Activated B cell treated with CpG ODN at 0.5 μM for 24 hours (primary cell): ENCODE measurements around the gene OTUD7B. TPM values are rescaled to one million over a fixed set of nuclear protein-coding genes. Genes with fewer than 3 reads are reported as not detected.
A peak's percentile ranks its signal among the peaks of the same experiment; 100 is the strongest.

Experiments used
- ATAC-seq: fragments of 200-7000 bp; cut with Tn5 transposase; one replicate; pipeline ENCODE4 v1.10.0; 2021; ENCODE audit warnings: low read depth, mild to moderate bottlenecking, moderate library complexity
- CTCF ChIA-PET: fragments of 350-600 bp; sonication (Branson Sonifier 250); formaldehyde crosslinking; loops from one replicate; lab custom pipeline; 2021; ENCODE audit warnings: antibody characterized with exemption; lab: Charles Lee
- POLR2A ChIA-PET: fragments of 350-600 bp; sonication (Branson Sonifier 250); formaldehyde crosslinking; loops from one replicate; lab custom pipeline; 2021; ENCODE audit warnings: antibody characterized with exemption; lab: Charles Lee
- DNase-seq: peaks from one replicate; pipeline ENCODE4 v3.0.0; 2022
- H3K27ac Mint-ChIP-seq: one replicate; pipeline ENCODE4 v1.8.0; 2020; ENCODE audit warnings: mixed read lengths
- H3K27me3 Mint-ChIP-seq: one replicate; pipeline ENCODE4 v1.8.0; 2021; ENCODE audit warnings: mixed read lengths
- H3K36me3 Mint-ChIP-seq: one replicate; pipeline ENCODE4 v1.8.0; 2021; ENCODE audit warnings: low read depth, mixed read lengths
- H3K4me1 Mint-ChIP-seq: one replicate; pipeline ENCODE4 v1.8.0; 2021; ENCODE audit warnings: mixed read lengths
- H3K4me3 Mint-ChIP-seq: one replicate; pipeline ENCODE4 v1.8.0; 2020; ENCODE audit warnings: mild to moderate bottlenecking, mixed read lengths
- H3K9me3 Mint-ChIP-seq: one replicate; pipeline ENCODE4 v1.8.0; 2020; ENCODE audit warnings: mixed read lengths
- intact Hi-C: fragments of 100-400 bp; cut with micrococcal nuclease; formaldehyde crosslinking; loops from one replicate; pipeline ENCODE4 v1.15.1; 2024
- total RNA-seq: library from RNA; stranded (reverse); gene quantifications from 2 replicates; pipeline ENCODE4 v1.2.3, GENCODE V29; 2022
- TF ChIP-seq, protein P1 (sequence below): fragments of 200-600 bp; IDR thresholded peaks from one replicate; pipeline ENCODE4 v1.8.0; 2022; ENCODE audit warnings: antibody characterized with exemption, mild to moderate bottlenecking

The OTUD7B gene
- total RNA-seq, 1 donor from 2014 or later: 4.3 TPM

DNA sequence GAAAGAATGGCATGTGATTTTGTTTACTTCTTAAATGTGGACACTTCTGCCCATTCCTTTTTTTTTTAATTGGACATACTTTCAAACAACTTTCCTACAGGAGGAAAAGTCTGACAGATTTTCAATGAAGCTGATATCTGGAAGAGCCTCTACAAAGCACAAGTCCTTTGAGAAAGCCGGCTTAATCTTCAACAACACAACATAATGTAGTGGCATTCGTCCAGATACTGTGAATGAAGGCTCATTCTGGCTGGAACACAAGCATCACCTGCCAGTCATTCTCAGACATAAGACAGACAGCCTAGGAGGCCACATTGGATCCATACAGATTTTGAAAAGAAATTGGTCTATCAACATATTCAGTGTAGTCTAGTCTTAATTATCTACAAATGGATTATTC lies 4.9 kb downstream of the OTUD7B start:
- peaks cover 3% of the 10 kb centered on the region for H3K36me3 Mint-ChIP-seq
- DNase-seq (no peak), ATAC-seq (no peak)
- intact Hi-C loops: no loop called here
- H3K4me3 Mint-ChIP-seq: no peak overlapping the region
- ChIA-PET CTCF (no interaction called here), POLR2A (interaction anchor here (0.5 to 0.6 kb wide), 2 partner anchors 8 to 11 kb away, joined by 3 to 7 read pairs; no protein-coding TSS in a partner anchor)
- no peak overlapping the region for H3K27ac Mint-ChIP-seq
- TF ChIP-seq, protein P1, sequence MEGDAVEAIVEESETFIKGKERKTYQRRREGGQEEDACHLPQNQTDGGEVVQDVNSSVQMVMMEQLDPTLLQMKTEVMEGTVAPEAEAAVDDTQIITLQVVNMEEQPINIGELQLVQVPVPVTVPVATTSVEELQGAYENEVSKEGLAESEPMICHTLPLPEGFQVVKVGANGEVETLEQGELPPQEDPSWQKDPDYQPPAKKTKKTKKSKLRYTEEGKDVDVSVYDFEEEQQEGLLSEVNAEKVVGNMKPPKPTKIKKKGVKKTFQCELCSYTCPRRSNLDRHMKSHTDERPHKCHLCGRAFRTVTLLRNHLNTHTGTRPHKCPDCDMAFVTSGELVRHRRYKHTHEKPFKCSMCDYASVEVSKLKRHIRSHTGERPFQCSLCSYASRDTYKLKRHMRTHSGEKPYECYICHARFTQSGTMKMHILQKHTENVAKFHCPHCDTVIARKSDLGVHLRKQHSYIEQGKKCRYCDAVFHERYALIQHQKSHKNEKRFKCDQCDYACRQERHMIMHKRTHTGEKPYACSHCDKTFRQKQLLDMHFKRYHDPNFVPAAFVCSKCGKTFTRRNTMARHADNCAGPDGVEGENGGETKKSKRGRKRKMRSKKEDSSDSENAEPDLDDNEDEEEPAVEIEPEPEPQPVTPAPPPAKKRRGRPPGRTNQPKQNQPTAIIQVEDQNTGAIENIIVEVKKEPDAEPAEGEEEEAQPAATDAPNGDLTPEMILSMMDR: no peak
- no peaks in the 10 kb centered on the region for H3K9me3 Mint-ChIP-seq
- peaks cover 17% of the 10 kb centered on the region for H3K4me1 Mint-ChIP-seq
- peaks cover 41% of the 10 kb centered on the region for H3K27me3 Mint-ChIP-seq

- intact Hi-C loops: no loop called here
- DNase-seq (no peak), ATAC-seq (no peak)
- H3K27ac Mint-ChIP-seq: no peak overlapping the region
- ChIA-PET CTCF (no interaction called here), POLR2A (interaction anchor here (1.0 kb wide), 1 partner anchor 116 kb away, joined by 3 read pairs; a partner anchor contains a TSS)
- H3K36me3 Mint-ChIP-seq: no peaks in the 10 kb centered on the region
- no peaks in the 10 kb centered on the region for H3K9me3 Mint-ChIP-seq
- TF ChIP-seq, protein P1: no peak
- peaks cover 40% of the 10 kb centered on the region for H3K27me3 Mint-ChIP-seq
- no peak overlapping the region for H3K4me3 Mint-ChIP-seq
- peaks cover 6% of the 10 kb centered on the region for H3K4me1 Mint-ChIP-seq
Measured at GRCh38 chr1:150003801-150004200, 6.7 kb downstream of the OTUD7B start.

- Mint-ChIP-seq H3K27me3 (peaks cover 35% of the 10 kb centered on the region), H3K4me3 (no peak overlapping the region), H3K36me3 (no peaks in the 10 kb centered on the region), H3K27ac (no peak overlapping the region), H3K9me3 (no peaks in the 10 kb centered on the region), H3K4me1 (peaks cover 20% of the 10 kb centered on the region)
- DNase-seq: no peak
- CTCF ChIA-PET: no interaction called here
- ATAC-seq: no peak
- TF ChIP-seq, protein P1: no peak
- intact Hi-C loops: no loop called here
- POLR2A ChIA-PET: interaction anchor here (1.0 kb wide), 1 partner anchor 10 kb away, joined by 3 read pairs; no protein-coding TSS in a partner anchor
Measured at GRCh38 chr1:150002217-150002616, 8.3 kb downstream of the OTUD7B start.

DNA sequence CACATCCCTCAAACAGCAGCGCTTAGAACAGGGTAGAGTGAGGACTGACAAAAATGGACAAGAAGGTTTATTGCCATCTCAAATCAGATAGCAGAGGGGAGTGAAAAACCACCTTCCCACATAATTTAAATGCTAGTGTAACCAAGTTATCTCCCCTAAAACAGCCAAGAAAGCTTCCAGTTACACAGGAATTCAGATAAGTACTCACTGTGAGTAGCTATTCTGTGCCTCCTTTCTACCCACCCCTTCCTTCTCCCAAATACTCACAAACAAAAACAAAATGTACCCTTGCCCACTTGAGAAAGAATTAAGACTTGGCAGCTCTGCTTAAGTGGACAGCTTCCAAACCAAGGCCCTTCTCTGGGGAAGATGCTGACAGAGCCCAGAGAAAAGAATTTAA lies 9.1 kb downstream of the OTUD7B start:
- no peak for DNase-seq
- Mint-ChIP-seq H3K36me3 (no peaks in the 10 kb centered on the region), H3K9me3 (no peaks in the 10 kb centered on the region), H3K4me1 (peaks cover 28% of the 10 kb centered on the region), H3K27me3 (peaks cover 30% of the 10 kb centered on the region), H3K27ac (no peak overlapping the region), H3K4me3 (no peak overlapping the region)
- CTCF ChIA-PET: no interaction called here
- ATAC-seq: no peak
- intact Hi-C loops: no loop called here
- TF ChIP-seq, protein P1: no peak
- POLR2A ChIA-PET: interaction anchor here (1.0 to 1.2 kb wide), 2 partner anchors 11 to 113 kb away, joined by 3 to 4 read pairs; a partner anchor contains a TSS

DNA sequence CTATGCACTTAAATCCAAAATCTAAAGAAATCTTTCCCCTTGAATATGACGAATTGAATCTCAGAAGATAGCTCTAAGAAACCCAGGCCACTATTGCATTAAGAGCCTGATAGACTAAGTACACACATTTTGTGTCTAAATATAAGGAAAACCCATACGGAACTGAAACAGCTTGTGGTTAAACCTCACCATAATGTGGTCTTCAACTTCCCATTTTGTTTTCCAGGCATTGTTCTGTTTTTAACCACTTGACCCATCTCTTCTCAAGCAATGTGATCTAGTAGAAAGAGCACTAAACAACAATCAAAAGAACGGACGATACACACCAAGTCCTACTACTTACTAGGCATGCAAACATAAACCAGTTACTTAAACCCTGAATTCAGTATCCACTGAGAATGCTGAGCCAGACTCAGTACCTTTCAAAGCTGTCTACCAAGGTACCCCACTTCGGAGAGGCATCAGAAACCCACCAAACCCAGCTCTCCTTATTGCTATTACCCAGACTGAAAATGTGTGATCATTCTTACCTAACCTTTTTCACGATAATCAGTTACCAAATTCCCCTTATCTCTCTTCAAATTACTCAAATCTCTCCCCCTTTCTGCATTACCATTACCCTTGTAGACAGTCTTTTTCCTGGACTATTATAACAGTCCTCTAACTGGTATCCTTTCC lies 12.8 kb downstream of the OTUD7B start:
- CTCF ChIA-PET: interaction anchor here (1.0 to 1.1 kb wide), 2 partner anchors 21 to 36 kb away, joined by 3 to 10 read pairs; no protein-coding TSS in a partner anchor
- intact Hi-C loops: loop anchor here (1.0 to 5.0 kb wide), 5 partner anchors 13 to 109 kb away; partner anchors contain the start of gene OTUD7B
- H3K36me3 Mint-ChIP-seq: no peaks in the 10 kb centered on the region
- DNase-seq: no peak
- POLR2A ChIA-PET: interaction anchor here (0.7 to 2.3 kb wide), 4 partner anchors 13 to 110 kb away, joined by 4 to 19 read pairs (median 10); partner anchors contain the start of genes OTUD7B and SF3B4
- peak overlapping the region; percentile 48 for H3K4me3 Mint-ChIP-seq
- no peaks in the 10 kb centered on the region for H3K9me3 Mint-ChIP-seq
- TF ChIP-seq, protein P1: no peak
- H3K27me3 Mint-ChIP-seq: peaks cover 38% of the 10 kb centered on the region
- ATAC-seq: peak; percentile 86
- H3K27ac Mint-ChIP-seq: peak overlapping the region; percentile 47
- H3K4me1 Mint-ChIP-seq: peaks cover 39% of the 10 kb centered on the region
